NCI-H524 (cell line): ENCODE measurements around the gene GATB.
A peak's percentile ranks its signal among the peaks of the same experiment; 100 is the strongest.

Source experiments
- DNase-seq, 2 experiments: peaks; one replicate each; lab custom pipeline; 2025; lab: John Stamatoyannopoulos, UW

GATB gene

DNA sequence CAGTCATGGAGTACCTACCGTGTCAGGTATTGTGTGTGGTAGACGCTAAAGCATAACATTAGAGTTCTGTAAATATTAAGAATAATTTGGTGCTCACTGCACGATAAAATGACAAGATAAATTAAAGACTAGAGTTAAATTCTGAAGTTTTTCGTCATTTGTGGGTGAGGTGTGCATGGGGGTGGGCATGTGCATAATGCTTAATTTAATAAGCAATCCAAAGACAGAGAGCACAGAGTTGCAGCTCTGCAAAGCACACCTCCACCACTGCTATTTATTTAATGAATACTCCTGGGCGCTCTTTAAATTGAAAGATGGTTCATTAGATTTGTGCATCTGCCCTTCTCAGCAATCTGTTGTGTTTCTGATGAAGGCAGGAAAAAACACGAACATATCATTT lies 62.6 kb downstream of the GATB start:
- DNase-seq = no peak

DNA sequence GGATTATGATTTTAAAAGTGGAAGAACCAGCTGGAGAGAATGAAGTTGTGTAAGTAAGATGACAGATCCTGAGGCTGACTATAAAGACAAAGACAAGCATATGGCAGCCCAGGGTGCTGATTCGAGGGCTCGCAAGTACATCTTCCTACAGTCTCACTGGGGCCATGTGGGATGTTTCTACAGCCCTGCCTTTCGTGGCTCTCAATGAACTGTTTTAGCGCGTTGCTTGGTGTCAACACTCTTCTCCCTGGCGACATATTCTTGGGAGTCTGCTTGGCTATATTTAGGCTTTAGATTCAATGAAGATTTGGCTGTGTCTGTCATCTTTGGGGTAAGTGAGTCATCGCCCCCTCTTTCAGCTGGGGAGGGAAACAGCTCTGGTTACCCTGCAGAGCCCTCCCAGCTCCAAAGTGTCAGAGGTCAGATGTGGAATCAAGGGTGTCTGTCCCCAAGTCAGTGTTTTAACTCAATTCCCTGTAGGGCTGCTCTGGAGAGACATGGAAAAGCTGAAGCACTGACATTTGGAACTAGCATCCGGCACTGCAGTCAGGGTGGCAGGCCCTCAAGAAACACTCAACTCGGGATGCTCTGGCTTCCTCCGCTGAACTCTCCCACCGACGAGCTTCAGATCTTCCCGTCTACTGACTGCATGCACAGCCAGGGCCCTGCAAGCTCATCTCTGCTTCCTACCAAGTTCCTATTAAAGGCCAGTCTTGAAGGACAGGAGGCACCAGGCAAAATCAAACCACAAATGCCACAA lies 65.7 kb downstream of the GATB start:
- peak; percentile 61 to 81 for DNase-seq

DNA sequence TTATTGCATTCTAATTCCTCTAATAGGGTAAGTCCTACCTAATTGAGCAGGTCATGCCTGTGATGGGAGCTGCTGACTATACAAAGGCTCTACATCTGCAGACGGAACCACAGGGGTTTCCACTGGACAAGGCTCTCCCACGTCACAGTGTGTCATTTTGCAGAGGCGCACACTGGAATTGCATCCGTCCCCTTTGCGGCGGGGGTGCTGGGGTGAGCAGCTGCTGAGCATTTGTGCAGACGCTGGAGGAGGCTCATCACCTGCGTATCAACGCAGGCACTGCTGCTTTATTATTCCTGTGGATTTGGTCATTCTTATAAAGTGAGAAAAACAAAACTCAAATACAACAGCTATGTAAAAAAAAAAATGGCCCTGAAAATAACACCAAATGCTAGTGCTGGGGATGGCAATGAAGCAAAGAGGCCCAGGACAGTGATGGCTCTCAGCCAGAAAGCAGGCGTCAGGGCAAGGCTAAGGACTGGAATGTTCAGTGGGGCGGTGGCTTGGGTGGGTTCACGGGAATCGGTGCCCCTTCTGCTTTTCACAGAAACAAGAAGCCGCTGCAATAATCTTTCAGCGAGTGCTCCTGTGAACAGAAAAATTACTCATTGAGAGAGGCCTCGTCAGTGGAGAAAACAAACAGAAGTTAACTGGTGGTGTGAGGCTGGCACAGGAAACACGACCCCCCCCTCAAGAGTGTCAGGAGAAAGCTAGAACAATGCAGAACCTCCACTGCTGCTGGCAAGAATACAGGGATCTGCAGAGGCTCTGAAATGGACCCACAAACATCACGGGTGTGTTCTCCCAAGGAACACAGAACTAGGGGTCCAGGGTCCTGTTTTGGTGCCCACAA lies 67.8 kb downstream of the GATB start:
- DNase-seq = peak in 1 of 2 experiments; percentile 32

DNA sequence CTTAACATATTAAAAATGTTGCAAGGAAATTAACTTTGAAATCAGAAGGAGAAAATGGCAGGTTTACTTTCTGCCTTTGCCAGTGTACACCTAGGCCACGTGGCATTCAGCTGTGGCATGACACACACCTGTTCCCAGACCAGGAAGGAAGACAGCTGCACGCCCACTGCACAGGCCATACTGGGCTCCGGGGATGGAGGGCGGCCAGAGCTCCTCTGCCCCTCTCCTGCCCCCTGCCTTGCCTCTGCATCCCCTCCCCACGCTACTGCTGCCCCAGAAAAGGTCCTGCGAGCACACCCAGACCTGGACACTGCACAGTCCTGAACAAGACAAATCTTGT lies 68.4 kb downstream of the GATB start:
- DNase-seq = peak in 1 of 2 experiments; percentile 3

DNA sequence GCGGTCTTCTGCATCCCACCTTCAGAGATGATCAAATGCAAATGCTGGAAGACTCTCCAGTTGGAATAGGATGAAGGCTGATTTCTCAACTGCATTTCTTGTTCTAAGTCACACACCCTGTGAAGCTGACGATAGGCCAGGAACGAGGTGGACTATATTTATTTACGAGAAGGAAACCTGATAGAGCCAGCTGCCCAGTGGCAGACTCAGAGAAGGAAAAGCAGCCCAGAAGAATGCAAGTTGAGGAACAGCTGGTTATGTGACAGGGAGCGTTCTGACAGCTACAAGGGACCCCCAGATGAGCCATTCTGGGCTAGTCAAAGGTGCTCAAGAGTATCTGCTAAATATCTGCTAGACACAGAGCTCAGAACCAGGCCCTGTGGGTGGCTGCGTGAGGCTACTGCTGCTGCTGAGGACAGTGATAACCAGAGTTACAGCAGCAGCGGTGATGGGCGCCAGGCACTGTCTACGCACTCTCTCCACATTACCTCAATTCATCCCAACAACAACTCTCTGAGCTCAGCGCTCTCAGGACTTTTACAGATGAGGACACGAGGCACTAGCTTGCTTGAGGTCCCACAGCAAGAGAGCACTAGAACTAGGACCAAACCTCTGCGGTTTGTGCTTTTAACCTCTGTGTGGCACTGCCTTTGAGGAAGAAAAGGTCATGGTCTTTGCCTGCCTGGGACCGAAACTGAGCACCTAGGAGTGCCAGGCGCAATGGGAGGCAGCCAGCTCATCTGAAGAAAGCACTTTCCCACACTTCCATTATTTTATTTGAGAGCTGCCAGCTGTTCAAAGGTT lies 69.0 kb downstream of the GATB start:
- DNase-seq = no peak

DNA sequence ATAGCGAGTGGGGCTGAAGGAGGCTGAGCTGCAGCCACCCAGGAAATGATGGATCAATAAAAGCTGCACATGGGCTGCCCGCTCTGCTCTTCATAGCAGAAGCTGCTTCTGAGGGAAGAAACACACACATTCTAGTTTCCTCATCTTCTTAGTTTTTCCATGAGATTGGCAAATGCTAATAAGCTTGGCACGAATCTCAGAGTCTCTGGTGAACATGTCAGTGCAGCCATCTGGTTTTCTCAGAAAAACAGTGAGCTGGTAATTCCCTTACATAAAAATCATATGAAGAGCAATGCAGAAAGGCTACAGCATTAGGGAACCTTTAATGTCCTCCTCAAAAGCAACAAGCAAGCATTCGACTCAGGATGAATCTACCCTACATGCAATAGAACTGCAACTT lies 69.9 kb downstream of the GATB start:
- DNase-seq = no peak

DNA sequence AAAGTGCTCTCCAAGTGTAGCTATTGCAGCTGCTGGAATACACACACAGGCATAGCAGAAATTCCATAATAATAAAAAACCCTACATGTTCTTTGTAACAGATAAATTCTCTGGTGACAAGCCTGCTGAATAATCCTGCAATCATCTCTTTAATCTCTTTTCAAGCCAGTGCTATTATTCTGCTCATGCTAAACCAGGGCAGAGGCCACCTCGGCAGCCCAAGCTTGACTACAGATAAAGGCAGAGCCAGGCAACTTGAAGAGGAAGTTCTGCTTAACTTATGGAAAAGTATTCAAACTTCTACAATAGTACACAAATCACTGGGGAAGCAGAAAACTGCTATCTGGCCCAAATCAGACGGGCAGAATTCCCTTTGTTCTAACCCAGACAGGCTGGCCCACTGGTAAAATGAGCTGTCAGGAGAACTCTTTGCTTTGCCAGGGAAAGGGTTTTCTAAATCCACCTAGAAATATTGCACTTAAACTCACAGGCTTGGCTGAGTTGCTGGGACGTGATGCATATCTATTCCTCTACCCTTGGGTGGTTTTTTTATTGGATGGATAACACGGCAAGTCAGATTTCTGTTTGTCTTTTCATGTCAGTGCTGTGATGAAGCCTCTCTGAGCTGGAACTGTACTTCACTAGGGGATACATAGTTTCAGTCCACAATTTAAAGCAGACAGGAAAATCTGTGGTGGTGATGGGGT lies 70.5 kb downstream of the GATB start:
- no peak for DNase-seq

DNA sequence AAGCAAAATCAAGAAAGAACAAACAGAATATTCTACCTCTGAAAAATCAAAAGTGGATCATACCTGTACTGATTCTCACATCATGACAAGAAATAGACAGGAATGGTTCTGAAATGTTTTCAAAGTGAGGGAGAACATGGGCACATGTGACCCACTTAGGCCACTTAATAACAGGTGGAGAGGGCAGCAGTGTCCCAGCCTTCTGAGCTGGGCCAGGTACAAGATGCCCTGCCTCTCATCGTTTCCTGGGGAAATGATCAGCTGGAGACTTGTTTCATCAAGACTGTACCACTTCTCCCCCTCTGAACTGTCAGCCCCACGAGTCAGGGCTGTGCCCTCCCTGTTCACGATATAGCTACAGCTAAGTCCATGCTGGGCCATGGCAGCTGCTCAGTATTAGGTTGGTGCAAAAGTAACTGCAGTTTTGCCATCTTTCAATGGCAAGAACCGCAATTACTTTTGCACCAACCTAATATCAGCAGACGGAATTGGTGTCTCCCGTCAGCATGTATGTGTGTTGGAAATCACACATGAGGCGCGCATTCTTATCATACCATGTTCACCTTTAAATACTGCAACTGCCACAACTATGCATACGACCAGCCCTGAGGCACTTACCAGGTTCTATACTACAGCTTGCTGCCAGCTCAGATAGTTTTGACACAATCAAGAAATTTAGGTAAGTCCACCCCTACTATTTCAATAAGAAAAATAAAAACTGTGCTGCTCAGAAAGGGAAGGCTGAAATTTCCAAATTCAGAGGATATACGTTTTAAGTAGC lies 71.4 kb downstream of the GATB start:
- DNase-seq = no peak

DNA sequence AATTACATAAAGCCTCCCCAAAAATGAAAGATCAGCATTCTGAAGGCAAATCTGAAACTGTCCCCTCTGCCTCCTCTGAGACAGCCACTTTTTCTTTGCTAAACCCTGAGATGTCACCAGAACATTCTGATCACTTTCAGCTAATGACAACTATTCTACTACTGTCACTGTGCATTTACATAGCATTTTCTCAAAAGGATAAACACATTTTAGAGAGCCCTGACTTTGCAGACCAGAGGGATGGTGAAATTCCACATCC lies 72.1 kb downstream of the GATB start:
- DNase-seq = no peak

DNA sequence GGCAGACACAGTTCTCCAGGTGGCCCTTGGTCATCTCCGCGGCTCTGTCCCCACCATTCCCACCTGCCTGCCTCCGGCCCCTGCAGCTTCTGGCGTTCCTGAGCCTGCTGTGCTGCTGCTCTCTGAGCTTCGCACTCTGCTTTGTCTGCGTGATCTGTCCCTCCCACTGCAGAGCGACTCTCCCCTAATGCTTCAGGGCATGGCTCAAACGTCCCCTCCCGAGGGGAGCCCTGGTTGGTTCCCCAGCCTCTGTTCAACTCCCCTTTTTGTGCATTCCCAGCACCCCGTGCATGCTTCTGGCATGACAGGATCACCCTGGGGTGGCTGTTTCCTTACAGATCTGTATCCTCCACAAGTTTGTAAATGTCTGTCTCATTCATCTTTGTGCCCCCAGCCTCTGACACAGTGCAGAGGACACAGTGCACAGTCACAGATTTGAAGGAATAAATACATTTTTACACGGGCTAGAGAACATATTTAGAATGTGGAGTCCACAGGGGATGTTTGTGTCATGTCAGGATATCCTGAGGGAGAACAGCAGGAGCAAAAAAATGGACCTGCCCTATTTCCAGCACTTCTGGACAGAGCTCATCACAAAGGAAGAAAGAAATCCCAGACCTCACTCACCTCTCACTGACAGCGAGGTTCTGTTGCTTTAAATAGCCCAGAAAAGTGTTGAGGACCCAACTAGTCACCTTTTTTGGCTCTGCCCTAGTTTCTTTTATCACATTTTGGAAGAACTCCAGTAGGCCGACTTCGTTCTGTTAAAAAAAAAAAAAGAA lies 72.6 kb downstream of the GATB start:
- DNase-seq = no peak

DNA sequence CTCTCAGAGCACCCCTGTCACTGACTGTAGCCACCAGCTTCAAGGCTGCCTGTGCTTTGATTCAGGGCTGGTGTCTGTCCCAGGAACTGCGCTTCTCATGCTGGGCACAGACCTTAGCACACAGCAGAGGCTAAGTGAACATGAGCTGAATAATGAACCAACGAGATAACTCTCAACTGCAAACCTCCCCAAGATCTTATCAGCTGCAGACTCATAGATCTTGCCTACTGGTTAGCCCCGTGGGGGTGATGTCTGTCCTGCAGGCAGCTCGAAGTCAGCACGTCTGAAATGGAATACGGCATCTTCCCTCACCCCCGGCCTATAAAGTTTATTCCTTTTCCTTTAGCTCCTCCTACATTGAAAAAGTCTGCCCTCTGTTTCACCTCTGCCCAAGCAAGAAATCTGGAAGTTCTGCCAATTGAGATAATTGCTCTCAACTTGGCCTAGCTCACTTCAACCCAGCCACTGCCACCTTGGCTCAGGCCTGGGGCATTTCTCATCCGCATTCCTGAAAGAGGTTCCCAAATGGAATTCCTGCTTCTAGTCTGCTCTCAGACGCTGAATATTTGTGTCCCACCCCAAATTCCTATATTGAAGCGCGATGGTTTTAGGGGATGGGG lies 73.7 kb downstream of the GATB start:
- no peak for DNase-seq

DNA sequence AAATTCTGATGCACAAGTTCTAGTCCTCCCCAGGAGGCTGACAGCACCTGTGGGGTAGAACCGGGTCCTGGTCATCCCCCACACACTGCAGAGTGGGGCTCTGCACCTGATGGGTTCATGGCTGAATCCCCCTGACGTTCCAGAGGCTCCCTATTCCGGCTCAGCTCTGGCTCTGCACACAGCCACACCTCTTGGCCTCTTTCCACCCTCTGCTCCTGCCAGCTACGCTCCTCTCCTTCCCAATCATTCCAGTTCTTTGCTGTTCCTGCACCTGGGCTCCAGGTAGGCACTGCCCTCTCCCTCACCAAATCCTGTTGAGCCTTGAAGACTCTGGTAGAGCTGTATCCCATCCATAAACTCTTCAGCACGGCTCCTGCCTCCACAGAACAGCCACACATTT lies 75.5 kb downstream of the GATB start:
- DNase-seq = no peak

DNA sequence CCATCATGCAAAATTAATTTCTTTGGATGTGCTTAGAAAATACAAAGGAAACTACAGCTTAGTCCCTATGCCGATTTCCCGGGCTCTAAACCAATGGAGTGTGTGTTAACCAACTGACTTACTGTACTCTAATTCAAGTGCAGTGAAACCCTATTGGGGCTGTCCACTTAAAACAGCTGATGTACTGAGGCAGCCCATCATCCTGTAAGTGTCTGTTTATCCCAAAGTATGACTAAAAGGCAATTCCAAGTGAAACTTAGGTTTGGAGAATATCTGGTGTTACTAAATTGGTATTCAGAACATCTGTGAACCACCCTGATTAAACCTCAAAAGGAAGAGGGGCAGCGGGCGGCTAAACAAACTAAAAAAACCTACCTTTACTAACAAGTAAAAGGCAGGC lies 79.7 kb downstream of the GATB start:
- no peak for DNase-seq

DNA sequence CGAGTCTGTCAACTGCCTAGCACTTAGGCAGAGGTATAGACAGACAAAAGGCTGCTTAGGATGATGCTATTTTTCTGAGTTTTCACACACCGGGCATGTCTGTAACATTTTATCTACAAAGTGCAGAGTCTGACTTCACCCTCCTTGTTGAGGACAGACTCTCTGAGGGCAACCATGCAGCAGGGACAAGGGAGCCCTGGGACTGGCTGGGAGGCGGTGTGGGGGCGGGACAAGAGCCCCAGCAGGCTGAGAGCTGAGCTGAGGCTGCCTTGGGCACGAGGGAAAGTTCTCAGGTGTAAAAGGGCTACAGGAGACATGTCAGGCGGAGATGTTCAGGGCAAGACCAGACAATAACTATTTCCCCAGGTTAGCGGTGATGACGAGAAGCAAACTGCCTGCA lies 81.6 kb downstream of the GATB start:
- no peak for DNase-seq

DNA sequence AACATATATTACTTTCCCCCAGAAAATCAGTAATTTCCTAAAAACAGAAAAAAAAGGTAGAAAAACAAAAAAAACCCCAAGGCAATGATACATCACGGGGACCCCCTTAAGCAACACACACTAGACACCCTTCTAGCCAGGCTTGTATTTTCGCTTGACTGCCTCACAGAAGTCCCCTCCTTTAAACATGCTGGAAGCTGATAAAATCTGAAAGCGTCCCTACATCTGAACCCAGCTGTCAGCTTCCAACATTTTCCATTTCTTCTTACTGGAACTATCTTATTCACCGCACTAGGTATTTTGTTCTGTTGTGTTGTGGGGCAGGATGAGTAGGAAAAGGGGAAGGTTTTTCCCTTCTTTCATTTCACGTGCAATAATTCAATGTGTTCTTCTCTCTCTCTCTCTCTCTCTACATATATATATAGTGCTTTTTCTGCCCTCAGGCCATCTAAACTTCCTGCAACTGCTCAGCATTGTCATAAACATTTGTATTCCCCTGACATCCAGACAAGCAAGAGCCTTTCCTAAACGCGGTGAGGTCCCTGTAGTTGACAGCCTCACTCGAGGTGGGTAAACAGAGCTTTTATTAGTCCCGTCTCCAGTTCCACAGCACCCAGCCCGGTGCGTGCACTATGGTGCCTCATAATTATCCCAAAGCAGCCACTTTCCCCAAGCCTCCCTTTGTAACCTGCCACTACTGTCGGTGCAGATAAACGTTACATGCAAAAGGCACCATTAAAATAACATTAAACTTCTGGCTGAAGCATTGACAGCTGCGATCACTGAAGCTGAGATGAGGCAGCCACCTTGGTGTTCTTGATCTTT lies 82.5 kb downstream of the GATB start:
- no peak for DNase-seq

DNA sequence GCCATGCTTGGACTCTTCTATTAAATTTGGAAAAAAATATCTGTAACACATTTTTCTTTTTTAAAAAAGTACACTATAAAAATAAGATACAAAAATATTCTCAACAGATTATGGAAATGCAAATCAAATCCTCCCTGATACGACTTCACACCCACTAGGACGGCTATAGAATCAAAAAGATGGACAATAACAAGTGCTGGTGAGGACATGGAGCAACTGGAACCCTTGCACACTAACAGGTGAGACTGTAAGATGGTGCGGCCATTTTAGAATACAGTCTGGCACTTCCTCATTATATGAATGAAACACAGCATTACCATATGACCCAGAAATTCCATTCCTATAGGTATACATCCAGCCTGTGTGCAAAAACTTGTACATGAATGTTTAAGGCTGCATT lies 83.6 kb downstream of the GATB start:
- no peak for DNase-seq

DNA sequence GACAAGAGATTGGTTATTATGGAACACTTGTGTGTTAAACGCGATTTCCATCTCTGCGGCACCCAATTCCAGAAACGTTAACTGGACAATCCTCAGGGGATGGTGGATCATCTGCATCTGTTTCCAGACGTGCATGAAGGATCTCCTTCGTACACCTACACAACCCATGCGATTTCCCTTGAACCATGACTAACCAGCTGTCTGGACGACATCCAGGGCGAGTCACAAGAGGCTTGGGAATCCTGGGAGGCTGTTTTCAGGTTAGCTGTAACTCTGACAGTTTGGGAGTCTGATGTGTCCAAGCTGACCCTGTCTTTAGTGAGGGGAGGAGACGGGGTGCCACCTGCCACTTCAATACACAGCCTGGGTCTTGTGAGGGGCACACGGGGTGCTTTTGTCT lies 84.5 kb downstream of the GATB start:
- DNase-seq = no peak

DNA sequence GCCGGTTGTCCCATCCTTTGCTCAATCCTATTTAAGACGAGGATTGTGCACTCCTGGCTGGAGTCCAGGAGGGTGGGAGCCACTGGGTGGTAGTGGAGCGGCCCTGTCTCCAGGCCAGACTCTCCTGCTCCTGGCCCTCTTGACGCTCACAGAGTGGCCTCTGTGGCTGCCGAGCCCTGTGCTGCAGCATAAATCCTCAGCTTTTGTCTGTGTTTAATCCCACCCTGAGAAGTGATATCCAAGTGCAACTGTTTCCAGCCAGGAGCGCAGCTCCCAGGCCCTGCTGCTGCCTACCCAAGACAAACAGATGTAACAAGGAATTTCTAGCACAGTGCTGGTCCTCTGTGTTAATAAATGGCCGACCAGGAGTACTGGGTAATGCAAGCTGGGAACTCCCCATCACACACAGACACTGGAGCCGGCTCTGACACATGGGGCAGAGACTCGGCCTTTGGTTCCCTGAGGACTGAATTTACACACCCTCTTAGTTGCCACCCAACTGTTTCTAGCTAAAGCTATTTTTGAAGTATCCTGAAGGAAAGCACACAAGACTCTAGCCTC lies 85.3 kb downstream of the GATB start:
- DNase-seq = peak; percentile 14 to 49

DNA sequence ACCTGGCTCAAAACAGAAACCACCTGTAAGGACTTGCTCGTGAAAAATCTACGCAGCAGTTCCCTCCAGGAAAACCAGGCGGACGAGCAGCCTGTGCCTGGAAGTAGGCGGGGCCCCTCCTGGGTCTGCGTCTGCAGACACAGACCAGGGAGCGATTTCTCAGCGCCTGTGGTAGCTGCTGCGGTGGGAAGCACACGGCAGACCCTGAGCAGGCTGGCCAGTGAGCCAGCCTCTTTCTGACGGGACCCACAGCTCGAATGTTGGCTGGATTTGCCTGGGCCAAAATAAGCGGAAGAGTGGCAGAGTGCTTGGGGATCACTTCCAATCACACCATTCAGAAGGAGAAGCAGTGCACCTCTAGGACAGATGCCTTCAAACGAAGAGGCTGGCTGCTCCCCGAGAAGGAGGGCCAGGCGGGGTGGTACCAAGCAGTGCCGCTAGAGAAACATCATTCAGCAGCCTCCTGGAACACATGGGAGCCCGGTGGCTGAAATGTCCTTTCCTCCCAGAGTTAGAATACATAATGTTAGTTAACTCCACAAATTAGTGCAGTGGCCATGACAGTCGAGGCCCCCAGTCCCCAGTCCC lies 85.9 kb downstream of the GATB start:
- DNase-seq = peak in 1 of 2 experiments; percentile 1
